Cerebellar cortex (tissue), 1 donor: ENCODE results near the gene FTMT.
A peak's percentile ranks its signal among the peaks of the same experiment; 100 is the strongest.
"Not testable (repeated sequence)": the region's sequence is repeated elsewhere in the genome, so short reads cannot be mapped to it uniquely, and the experiment has no call there.

Experiments
- DNase-seq: peaks from one replicate; pipeline ENCODE4 v3.0.0-alpha.2; 2015; ENCODE audit warnings: low spot score

The FTMT gene

DNA sequence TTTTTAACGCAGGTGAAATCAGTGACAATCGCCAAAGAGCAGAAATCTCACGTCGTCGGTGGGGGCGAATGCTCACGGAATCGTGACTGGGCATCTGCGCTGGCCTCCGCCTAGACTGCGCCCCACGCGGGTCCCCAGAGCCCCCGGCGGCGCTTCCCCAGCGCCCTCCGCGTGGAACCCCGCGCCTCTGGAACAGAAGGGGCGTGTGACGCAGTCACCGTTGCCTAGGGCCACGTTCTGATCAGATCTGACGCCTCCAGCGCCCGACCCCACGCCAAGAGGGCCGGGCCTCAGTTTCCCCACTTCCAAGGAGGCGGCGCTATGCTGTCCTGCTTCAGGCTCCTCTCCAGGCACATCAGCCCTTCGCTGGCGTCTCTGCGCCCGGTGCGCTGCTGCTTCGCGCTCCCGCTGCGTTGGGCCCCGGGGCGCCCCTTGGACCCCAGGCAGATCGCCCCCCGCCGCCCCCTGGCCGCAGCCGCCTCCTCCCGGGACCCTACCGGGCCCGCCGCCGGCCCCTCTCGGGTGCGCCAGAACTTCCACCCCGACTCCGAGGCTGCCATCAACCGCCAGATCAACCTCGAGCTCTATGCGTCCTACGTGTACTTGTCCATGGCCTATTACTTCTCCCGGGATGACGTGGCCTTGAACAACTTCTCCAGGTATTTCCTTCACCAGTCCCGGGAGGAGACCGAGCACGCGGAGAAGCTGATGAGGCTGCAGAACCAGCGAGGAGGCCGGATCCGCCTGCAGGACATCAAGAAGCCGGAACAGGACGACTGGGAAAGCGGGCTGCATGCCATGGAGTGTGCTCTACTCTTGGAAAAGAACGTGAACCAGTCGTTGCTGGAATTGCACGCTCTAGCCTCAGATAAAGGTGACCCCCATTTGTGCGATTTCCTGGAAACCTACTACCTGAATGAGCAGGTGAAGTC, at the start of gene FTMT:
Gene FTMT (plus strand): TSS at position 240 of the 932 bp plus-strand sequence. CDS start 82 bp downstream, at position 322.
- no peak for DNase-seq

DNA sequence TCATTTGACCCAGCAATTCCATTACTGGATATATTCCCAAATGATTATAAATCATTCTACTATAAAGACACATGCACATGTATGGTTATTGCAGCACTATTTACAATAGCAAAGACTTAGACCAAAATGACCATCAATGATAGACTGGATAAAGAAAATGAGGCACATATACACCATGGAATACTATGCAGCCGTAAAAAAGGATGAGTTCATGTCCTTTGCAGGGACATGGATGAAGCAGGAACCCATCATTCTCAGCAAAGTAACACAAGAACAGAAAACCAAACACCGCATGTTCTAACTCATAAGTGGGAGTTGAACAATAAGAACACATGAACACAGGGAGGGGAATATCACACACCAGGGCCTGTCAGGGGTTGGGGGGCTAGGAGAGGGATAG, 46.4 kb upstream of the FTMT start:
- DNase-seq = not testable (repeated sequence)

- DNase-seq = no peak
Measured at GRCh38 chr5:121805911-121806310, 45.8 kb upstream of the FTMT start.

- DNase-seq = no peak
Measured at GRCh38 chr5:121816164-121816563, 35.5 kb upstream of the FTMT start.

DNA sequence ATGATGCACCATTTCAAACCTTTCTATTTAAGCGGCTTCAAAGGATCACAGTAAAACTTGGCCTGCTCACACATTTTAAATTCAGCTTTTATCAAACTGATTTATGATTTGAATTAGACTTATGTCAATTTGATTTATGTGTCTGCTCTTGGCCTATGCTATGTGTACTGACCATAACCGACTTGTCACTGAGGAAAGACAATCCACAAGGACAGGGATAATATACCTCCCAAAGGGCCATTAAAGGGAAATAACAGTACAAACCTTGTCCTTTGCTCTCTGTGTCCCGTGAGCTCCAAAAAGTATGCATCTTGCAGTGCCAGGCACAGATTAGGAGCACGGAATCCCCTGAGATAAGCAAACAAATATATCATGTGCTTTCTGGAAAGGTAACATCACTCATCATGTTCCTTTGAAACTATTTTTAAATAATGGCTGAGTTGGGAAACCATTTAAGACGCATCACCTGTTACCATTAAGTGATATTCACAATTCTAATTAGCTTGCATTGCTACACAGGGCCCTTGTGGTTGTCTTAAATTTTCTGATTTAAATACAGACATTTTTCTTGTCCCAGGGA, 31.9 kb upstream of the FTMT start:
- DNase-seq = no peak

- DNase-seq = no peak
Measured at GRCh38 chr5:121833617-121834016, 18.1 kb upstream of the FTMT start.

- no peak for DNase-seq
Measured at GRCh38 chr5:121834021-121834420, 17.7 kb upstream of the FTMT start.

GRCh38 chr5:121841892-121842291, 9.8 kb upstream of the FTMT start:
- DNase-seq = no peak

DNA sequence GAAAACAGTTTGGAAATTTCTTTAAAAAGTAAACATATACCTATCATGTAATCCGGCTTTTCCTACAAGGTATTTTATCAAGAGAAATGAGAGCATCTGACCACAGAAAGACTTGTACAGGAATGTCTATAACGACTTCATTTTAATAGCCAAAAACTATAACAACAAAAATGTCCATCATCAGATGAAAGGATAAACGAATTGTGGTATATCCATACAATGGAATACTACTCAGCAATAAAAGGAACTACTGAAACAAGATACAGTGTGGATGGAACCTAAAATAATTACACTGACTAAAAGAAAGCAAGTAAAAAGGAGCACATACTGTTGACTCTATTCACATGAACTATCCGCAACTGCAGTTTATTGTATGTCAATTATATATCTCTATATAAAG, 1.4 kb upstream of the FTMT start:
- no peak for DNase-seq

- DNase-seq = no peak
Measured at GRCh38 chr5:121853850-121854249, 2.2 kb downstream of the FTMT start.

GRCh38 chr5:121862801-121863200, 11.1 kb downstream of the FTMT start:
- no peak for DNase-seq

DNA sequence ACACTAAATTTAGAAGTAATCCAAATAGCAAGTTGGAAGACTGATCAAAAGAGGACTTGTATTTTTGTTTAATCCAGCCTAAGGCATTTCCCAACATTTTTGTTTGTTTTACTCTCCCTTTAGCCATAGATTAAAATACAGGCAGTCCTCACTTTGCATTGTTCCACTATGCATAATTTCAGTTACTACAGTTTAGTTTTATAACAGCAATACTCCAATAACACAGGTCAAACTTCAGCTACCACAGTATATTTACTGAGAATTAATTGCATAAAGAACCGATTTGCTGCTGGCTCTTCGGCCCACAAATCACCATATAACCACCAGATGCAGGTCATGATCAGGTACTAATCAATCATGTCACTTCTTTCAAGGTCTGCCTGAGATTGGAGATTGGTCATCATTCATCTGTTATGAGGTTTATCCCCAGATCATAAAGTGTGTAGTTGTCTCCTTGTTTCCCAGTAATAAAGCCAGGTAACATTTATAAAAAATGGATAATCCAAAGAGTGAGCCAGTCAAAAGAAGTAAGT, 12.1 kb downstream of the FTMT start:
- DNase-seq = no peak

- DNase-seq = no peak
Measured at GRCh38 chr5:121867403-121867802, 15.7 kb downstream of the FTMT start.

DNA sequence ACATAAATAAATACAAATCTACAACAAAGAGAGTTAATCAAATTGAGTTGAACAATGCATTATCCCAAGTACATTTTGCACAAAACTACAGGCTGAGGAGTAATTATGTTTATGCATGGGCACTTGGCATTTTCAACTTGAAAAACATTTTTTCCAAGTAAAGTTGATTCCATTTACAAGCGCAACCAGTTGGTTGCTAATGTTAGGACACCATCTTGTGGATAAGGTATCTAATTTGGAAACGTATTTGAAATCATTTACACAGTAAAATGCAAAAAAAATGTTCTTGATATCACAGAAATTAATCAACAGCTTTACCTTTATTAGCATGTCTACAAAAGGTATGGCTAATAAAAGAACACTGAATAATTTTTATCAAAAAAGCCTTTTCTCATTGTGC, 18.8 kb downstream of the FTMT start:
- peak; percentile 9 for DNase-seq

DNA sequence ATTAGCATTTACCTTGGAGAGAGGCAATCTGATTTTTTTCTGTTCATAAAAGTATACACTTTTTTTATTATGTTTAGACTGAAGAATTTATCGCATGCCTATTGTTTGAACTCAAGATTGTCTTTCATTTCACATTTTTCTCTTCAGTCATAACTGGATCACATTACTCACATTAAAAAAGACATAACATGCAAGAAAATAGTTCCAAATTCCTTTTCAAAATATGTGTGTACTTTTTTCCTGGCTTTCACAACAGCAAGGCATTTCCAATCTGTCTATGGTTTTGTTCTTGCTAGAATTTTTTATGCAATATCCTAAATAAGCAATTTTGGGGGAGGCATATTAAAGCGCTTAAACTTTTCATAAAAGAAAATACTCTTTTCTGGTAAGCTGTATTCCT, 21.2 kb downstream of the FTMT start:
- no peak for DNase-seq

- no peak for DNase-seq
Measured at GRCh38 chr5:121873409-121873808, 21.7 kb downstream of the FTMT start.

GRCh38 chr5:121885630-121886029, 33.9 kb downstream of the FTMT start:
- no peak for DNase-seq

DNA sequence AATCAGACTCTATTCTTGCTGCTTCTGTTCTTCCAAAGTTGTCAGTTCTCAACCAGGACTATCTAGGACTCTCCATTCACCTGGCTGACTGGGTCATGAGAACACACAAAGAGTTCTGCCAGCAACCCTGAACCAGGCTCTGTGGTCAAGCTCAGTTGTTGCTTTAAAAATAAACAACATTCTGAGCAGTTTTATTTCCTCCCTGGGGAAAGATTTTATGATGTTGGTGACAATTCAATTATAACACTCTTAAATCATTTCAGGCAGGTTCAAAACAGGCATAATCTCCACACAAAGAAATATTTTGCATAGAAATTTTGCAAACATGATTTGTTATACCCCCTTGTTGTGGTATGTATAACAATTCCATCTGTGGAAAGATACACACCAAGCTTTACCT, 36.0 kb downstream of the FTMT start:
- no peak for DNase-seq

- no peak for DNase-seq
Measured at GRCh38 chr5:121890297-121890858, 38.7 kb downstream of the FTMT start.

DNA sequence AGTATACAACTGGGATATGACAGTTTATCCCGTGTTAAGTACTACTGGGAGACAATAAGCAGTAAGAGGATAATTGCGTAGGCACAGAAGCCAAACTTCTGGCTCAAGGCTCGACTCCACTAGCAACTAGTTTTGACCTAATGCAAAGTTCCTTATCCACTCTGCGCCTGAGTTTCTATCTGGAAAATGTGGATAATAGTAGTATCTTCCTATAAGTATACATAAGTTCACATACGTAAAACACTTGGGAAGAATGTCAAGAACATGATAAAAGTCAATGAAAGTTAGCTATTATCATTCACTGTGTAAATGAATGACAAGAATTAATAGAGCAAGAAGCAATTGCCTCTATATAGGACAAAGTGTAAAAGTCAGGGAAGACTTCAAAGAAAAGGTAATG, 45.7 kb downstream of the FTMT start:
- no peak for DNase-seq

GRCh38 chr5:121899346-121899745, 47.7 kb downstream of the FTMT start:
- DNase-seq = no peak
